Vagina (tissue), 2 donors: ENCODE data around the gene CD47. TPM values are rescaled to one million over a fixed set of nuclear protein-coding genes. Genes with fewer than 3 reads are reported as not detected.

Source experiments
- DNase-seq, 2 donors: peaks; one replicate each; pipeline ENCODE4 v3.0.0-alpha.2; 2017; ENCODE audit errors: extremely low spot score in 2 of 2
- H3K27ac ChIP-seq: fragments of 200-600 bp; sonication (generic); one replicate; pipeline ENCODE4 v1.5.1; 2019
- H3K27me3 ChIP-seq: fragments of 200-600 bp; sonication (generic); one replicate; pipeline ENCODE4 v1.5.1; 2019
- H3K36me3 ChIP-seq, 2 donors: fragments of 200-600 bp; sonication (generic); one replicate each; pipeline ENCODE4 v1.5.1; 2017 to 2019
- H3K4me1 ChIP-seq: fragments of 200-600 bp; sonication (generic); one replicate; pipeline ENCODE4 v1.5.1; 2019
- H3K4me3 ChIP-seq, 2 donors: fragments of 200-600 bp; sonication (generic); 1 replicate in 1 of 2; 2 replicates in 1 of 2; pipeline ENCODE4 v1.5.1; 2016 to 2019
- H3K9me3 ChIP-seq: fragments of 200-600 bp; sonication (generic); one replicate; pipeline ENCODE4 v1.5.1; 2019
- CTCF ChIP-seq, 3 experiments: fragments of 450-650 bp in 2 of 3; fragments of 200-600 bp in 1 of 3; sonication (generic) in 1 of 3; IDR thresholded peaks; one replicate each; pipeline ENCODE4 v1.5.1; 2017 to 2019; ENCODE audit warnings: antibody characterized with exemption in 3 of 3, mild to moderate bottlenecking in 2 of 3, moderate library complexity in 2 of 3
- POLR2A ChIP-seq, 2 donors: fragments of 450-650 bp; IDR thresholded peaks; one replicate each; pipeline ENCODE4 v1.6.1; 2017; ENCODE audit warnings: antibody characterized with exemption in 2 of 2, mild to moderate bottlenecking in 2 of 2, moderate library complexity in 2 of 2
- POLR2AphosphoS5 ChIP-seq, 2 donors: sonication (generic); formaldehyde crosslinking; IDR thresholded peaks; one replicate each; pipeline ENCODE4 v1.9.0; 2017; ENCODE audit warnings: antibody characterized with exemption in 2 of 2, mild to moderate bottlenecking in 2 of 2, low read depth in 1 of 2; ENCODE audit not compliant: insufficient read depth in 1 of 2
- intact Hi-C: fragments of 100-400 bp; cut with DNase I; formaldehyde crosslinking; loops from one replicate; pipeline ENCODE4 v1.15.1; 2023
- total RNA-seq: library from RNA; depleted of rRNA; stranded (reverse); fragments of >200 nt; gene quantifications from one replicate; pipeline ENCODE4 v1.2.3, GENCODE V29; 2016

The CD47 gene
- total RNA-seq, 1 donor from 2014 or later, result 51.3 TPM

- no peak for DNase-seq
- Histone ChIP-seq H3K27me3 (no peaks in the 10 kb centered on the region), H3K4me1 (peaks cover 9% of the 10 kb centered on the region), H3K27ac (no peak overlapping the region), H3K9me3 (no peaks in the 10 kb centered on the region), H3K36me3 (no peaks in the 10 kb centered on the region), H3K4me3 (no peak overlapping the region)
- intact Hi-C loops, result no loop called here
- TF ChIP-seq POLR2AphosphoS5 (IDR thresholded peaks at IDR 0.05; ENCODE audit: insufficient read depth in 1 of 2, low read depth in 1 of 2) (no peak), POLR2A (IDR thresholded peaks at IDR 0.05) (no peak), CTCF (IDR thresholded peaks at IDR 0.05) (no peak)
These were observed 32.5 kb upstream of the CD47 start for GRCh38 chr3:108123326-108123725.

- peaks cover 4% of the 10 kb centered on the region for H3K4me1 ChIP-seq
- H3K27me3 ChIP-seq, result no peaks in the 10 kb centered on the region
- H3K9me3 ChIP-seq, result no peaks in the 10 kb centered on the region
- no peak for TF ChIP-seq CTCF (IDR thresholded peaks at IDR 0.05)
- TF ChIP-seq POLR2A (IDR thresholded peaks at IDR 0.05), result no peak
- no peak for TF ChIP-seq POLR2AphosphoS5 (IDR thresholded peaks at IDR 0.05; ENCODE audit: insufficient read depth in 1 of 2, low read depth in 1 of 2)
- no peak overlapping the region for H3K4me3 ChIP-seq
- intact Hi-C loops, result no loop called here
- H3K36me3 ChIP-seq, result no peaks in the 10 kb centered on the region
- H3K27ac ChIP-seq, result no peak overlapping the region
- no peak for DNase-seq
These were observed 31.4 kb upstream of the CD47 start for GRCh38 chr3:108122276-108122675.

GRCh38 chr3:108119398-108120104 is 28.7 kb upstream of the CD47 start:
- DNase-seq, result no peak
- Histone ChIP-seq H3K36me3 (no peaks in the 10 kb centered on the region), H3K27me3 (no peaks in the 10 kb centered on the region), H3K4me1 (no peaks in the 10 kb centered on the region), H3K27ac (no peak overlapping the region), H3K9me3 (no peaks in the 10 kb centered on the region), H3K4me3 (no peak overlapping the region)
- TF ChIP-seq POLR2AphosphoS5 (IDR thresholded peaks at IDR 0.05; ENCODE audit: insufficient read depth in 1 of 2, low read depth in 1 of 2), result no peak
- no peak for TF ChIP-seq CTCF (IDR thresholded peaks at IDR 0.05)
- no peak for TF ChIP-seq POLR2A (IDR thresholded peaks at IDR 0.05)
- intact Hi-C loops, result no loop called here

- no peaks in the 10 kb centered on the region for H3K36me3 ChIP-seq
- intact Hi-C loops, result no loop called here
- no peaks in the 10 kb centered on the region for H3K4me1 ChIP-seq
- H3K27me3 ChIP-seq, result no peaks in the 10 kb centered on the region
- H3K4me3 ChIP-seq, result no peak overlapping the region
- DNase-seq, result no peak
- no peak for TF ChIP-seq POLR2A (IDR thresholded peaks at IDR 0.05)
- no peak for TF ChIP-seq POLR2AphosphoS5 (IDR thresholded peaks at IDR 0.05; ENCODE audit: insufficient read depth in 1 of 2, low read depth in 1 of 2)
- no peak for TF ChIP-seq CTCF (IDR thresholded peaks at IDR 0.05)
- no peaks in the 10 kb centered on the region for H3K9me3 ChIP-seq
- no peak overlapping the region for H3K27ac ChIP-seq
These were observed 27.4 kb upstream of the CD47 start for GRCh38 chr3:108118038-108118768.

- Histone ChIP-seq H3K27me3 (no peaks in the 10 kb centered on the region), H3K9me3 (no peaks in the 10 kb centered on the region), H3K36me3 (no peaks in the 10 kb centered on the region), H3K4me3 (no peak overlapping the region), H3K4me1 (no peaks in the 10 kb centered on the region), H3K27ac (no peak overlapping the region)
- intact Hi-C loops, result no loop called here
- no peak for TF ChIP-seq CTCF (IDR thresholded peaks at IDR 0.05)
- TF ChIP-seq POLR2A (IDR thresholded peaks at IDR 0.05), result no peak
- no peak for DNase-seq
These were observed 26.5 kb upstream of the CD47 start for GRCh38 chr3:108117241-108117775.
